GM06990 (cell line): ENCODE data around the gene SLC13A5.
"Not testable (repeated sequence)": the region's sequence is repeated elsewhere in the genome, so short reads cannot be mapped to it uniquely, and the experiment has no call there.

ENCODE experiments used
- DNase-seq: peaks from one replicate; pipeline ENCODE4 v3.0.0-alpha.2; 2011; ENCODE audit not compliant: insufficient read length; ENCODE audit errors: extremely low read depth
- H3K27me3 ChIP-seq: replicated peaks from 2 replicates; pipeline ENCODE4 v1.6.0; 2011; ENCODE audit warnings: low read length; ENCODE audit not compliant: control insufficient read depth, insufficient read depth
- H3K36me3 ChIP-seq: 2 replicates; pipeline ENCODE4 v1.5.1; 2011; ENCODE audit warnings: low read length; ENCODE audit not compliant: control insufficient read depth, insufficient read depth
- H3K4me3 ChIP-seq: replicated peaks from 2 replicates; pipeline ENCODE4 v1.5.1; 2011; ENCODE audit warnings: low read depth, mild to moderate bottlenecking, control low read depth, low read length
- CTCF ChIP-seq: IDR thresholded peaks from 2 replicates; pipeline ENCODE4 v1.5.1; 2011; ENCODE audit warnings: low read length, control low read depth, mild to moderate bottlenecking, inconsistent platforms; ENCODE audit not compliant: insufficient read depth, poor library complexity, severe bottlenecking

The SLC13A5 gene

GRCh38 chr17:6667516-6667915 is 45.7 kb downstream of the SLC13A5 start:
- DNase-seq = no peak
- H3K27me3 ChIP-seq = no peaks in the 10 kb centered on the region
- TF ChIP-seq CTCF = no peak
- H3K36me3 ChIP-seq = no peaks in the 10 kb centered on the region
- no peak overlapping the region for H3K4me3 ChIP-seq

GRCh38 chr17:6666557-6666956 is 46.6 kb downstream of the SLC13A5 start:
- H3K36me3 ChIP-seq = no peaks in the 10 kb centered on the region
- no peak for TF ChIP-seq CTCF
- H3K4me3 ChIP-seq = no peak overlapping the region
- DNase-seq = no peak
- H3K27me3 ChIP-seq = no peaks in the 10 kb centered on the region

- Histone ChIP-seq H3K36me3 (no peaks in the 10 kb centered on the region), H3K4me3 (no peak overlapping the region), H3K27me3 (no peaks in the 10 kb centered on the region)
- peak; percentile 91 for TF ChIP-seq CTCF
- peak; percentile 31 for DNase-seq
Measured at GRCh38 chr17:6666077-6666521, 47.1 kb downstream of the SLC13A5 start.

- not testable (repeated sequence) for H3K4me3 ChIP-seq, DNase-seq, H3K36me3 ChIP-seq, H3K27me3 ChIP-seq
Measured at GRCh38 chr17:6663200-6663599, 50.0 kb downstream of the SLC13A5 start.

- no peak for TF ChIP-seq CTCF
- no peak overlapping the region for H3K4me3 ChIP-seq
- no peaks in the 10 kb centered on the region for H3K36me3 ChIP-seq
- H3K27me3 ChIP-seq = no peaks in the 10 kb centered on the region
- DNase-seq = no peak
Measured at GRCh38 chr17:6661464-6661848, 51.7 kb downstream of the SLC13A5 start.

GRCh38 chr17:6660805-6661463 is 52.2 kb downstream of the SLC13A5 start:
- Histone ChIP-seq H3K27me3 (no peaks in the 10 kb centered on the region), H3K36me3 (no peaks in the 10 kb centered on the region), H3K4me3 (peak overlapping the region; percentile 41)
- DNase-seq = peak; percentile 39
- TF ChIP-seq CTCF = no peak
